ENCODE data around the gene DGLUCY.

- no peak for TF ChIP-seq CREB1 (IDR thresholded peaks at IDR 0.05)
- TF ChIP-seq CREB1 (CRISPR knock-in tag; IDR thresholded peaks at IDR 0.05) = no peak
- no peak for TF ChIP-seq RFX5 (IDR thresholded peaks at IDR 0.05; ENCODE audit: low read depth, low read length)
- no peak for TF ChIP-seq ZBTB43 (CRISPR knock-in tag; conservative IDR thresholded peaks at IDR 0.05)
- TF ChIP-seq RXRA (CRISPR knock-in tag; IDR thresholded peaks at IDR 0.05) = no peak
- no peak for TF ChIP-seq CTCF (CRISPR knock-in tag; IDR thresholded peaks at IDR 0.05)
- TF ChIP-seq MAX (IDR thresholded peaks at IDR 0.05) = no peak
- no peak for TF ChIP-seq NR2F2 (IDR thresholded peaks at IDR 0.05; ENCODE audit: borderline replicate concordance, low read depth)
- no peak for TF ChIP-seq ZBTB33 (CRISPR knock-in tag; IDR thresholded peaks at IDR 0.05)
- TF ChIP-seq THAP7 (CRISPR knock-in tag; IDR thresholded peaks at IDR 0.05) = no peak
- no peak for TF ChIP-seq CEBPG (CRISPR knock-in tag; IDR thresholded peaks at IDR 0.05)
These were observed 70.7 kb downstream of the DGLUCY start for GRCh38 chr14:91184559-91184958.

Data from HepG2 (cell line).